Activated CD8-positive, alpha-beta T cell treated with anti-CD3 and anti-CD28 coated beads for 36 hours (primary cell): Measurements from ENCODE around the gene LYRM9. TPM values are rescaled to one million over a fixed set of nuclear protein-coding genes. Genes with fewer than 3 reads are reported as not detected.
A peak's percentile ranks its signal among the peaks of the same experiment; 100 is the strongest.
"Not testable (repeated sequence)": the region's sequence is repeated elsewhere in the genome, so short reads cannot be mapped to it uniquely, and the experiment has no call there.

Source experiments
- ATAC-seq: fragments of 200-7000 bp; cut with Tn5 transposase; one replicate; pipeline ENCODE4 v1.10.0; 2021; ENCODE audit warnings: mild to moderate bottlenecking, moderate library complexity
- CTCF ChIA-PET: fragments of 350-600 bp; sonication (Branson Sonifier 250); formaldehyde crosslinking; loops from one replicate; lab custom pipeline; 2021; ENCODE audit warnings: antibody characterized with exemption; lab: Charles Lee
- POLR2A ChIA-PET: fragments of 350-600 bp; sonication (Branson Sonifier 250); formaldehyde crosslinking; loops from one replicate; lab custom pipeline; 2021; ENCODE audit warnings: antibody characterized with exemption; lab: Charles Lee
- DNase-seq: peaks from one replicate; pipeline ENCODE4 v3.0.0-alpha.2; 2020
- H3K27ac Mint-ChIP-seq: one replicate; pipeline ENCODE4 v1.8.0; 2021; ENCODE audit warnings: mild to moderate bottlenecking, mixed read lengths
- H3K27me3 Mint-ChIP-seq: one replicate; pipeline ENCODE4 v1.8.0; 2021; ENCODE audit warnings: mixed read lengths
- H3K36me3 Mint-ChIP-seq: one replicate; pipeline ENCODE4 v1.8.0; 2021; ENCODE audit warnings: low read depth, mixed read lengths
- H3K4me1 Mint-ChIP-seq: one replicate; pipeline ENCODE4 v1.8.0; 2021; ENCODE audit warnings: low read depth, mixed read lengths
- H3K4me3 Mint-ChIP-seq: one replicate; pipeline ENCODE4 v1.8.0; 2021; ENCODE audit warnings: mild to moderate bottlenecking, moderate library complexity, mixed read lengths
- H3K9me3 Mint-ChIP-seq: one replicate; pipeline ENCODE4 v1.8.0; 2021; ENCODE audit warnings: mixed read lengths
- CTCF ChIP-seq: fragments of 200-600 bp; IDR thresholded peaks from one replicate; pipeline ENCODE4 v1.8.0; 2022; ENCODE audit warnings: antibody characterized with exemption, mild to moderate bottlenecking
- intact Hi-C: fragments of 100-400 bp; cut with micrococcal nuclease; formaldehyde crosslinking; loops from one replicate; pipeline ENCODE4 v1.10.0; 2022
- total RNA-seq, 2 experiments: library from RNA; stranded (reverse); gene quantifications; one replicate each; pipeline ENCODE4 v1.2.3, GENCODE V29; 2021

LYRM9 gene
- total RNA-seq, 2 experiments from 2014 or later = 3.1 to 3.5 TPM

- Mint-ChIP-seq H3K4me3 (no peak overlapping the region), H3K27me3 (no peaks in the 10 kb centered on the region), H3K4me1 (peaks cover 20% of the 10 kb centered on the region), H3K36me3 (no peaks in the 10 kb centered on the region), H3K27ac (no peak overlapping the region), H3K9me3 (peaks cover 3% of the 10 kb centered on the region)
- no peak for DNase-seq
- intact Hi-C loops = loop anchor here (5.0 kb wide), 1 partner anchor 47 kb away; the partner anchor contains the start of gene LYRM9
- TF ChIP-seq CTCF = no peak
- no peak for ATAC-seq
- ChIA-PET CTCF (interaction anchor here (1.0 to 3.8 kb wide), 4 partner anchors 34 to 40 kb away, joined by 3 to 12 read pairs (median 8); no protein-coding TSS in a partner anchor), POLR2A (interaction anchor here (0.6 to 1.2 kb wide), 3 partner anchors 10 to 30 kb away, joined by 3 read pairs; no protein-coding TSS in a partner anchor)
Observed at GRCh38 chr17:27845264-27846041, 47.7 kb downstream of the LYRM9 start.

DNA sequence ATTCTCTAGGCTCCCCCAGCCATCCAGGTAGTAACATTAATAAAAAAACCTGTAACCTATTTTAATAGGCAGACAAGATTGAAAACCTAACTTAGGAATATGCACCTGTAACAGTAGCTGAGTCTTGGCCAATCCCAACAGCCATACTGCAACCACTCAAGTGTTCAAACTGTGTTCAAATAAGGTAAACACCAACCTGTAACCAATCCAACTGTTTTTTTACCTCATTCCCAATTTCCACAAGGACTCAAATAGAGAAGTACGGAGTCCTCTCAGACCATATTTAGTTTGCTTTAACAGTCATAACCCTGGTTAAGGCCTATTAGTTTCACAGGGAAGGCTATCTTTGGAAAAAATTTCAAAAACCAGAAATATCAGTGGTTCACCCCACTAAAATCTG is 52.5 kb downstream of the LYRM9 start:
- intact Hi-C loops = no loop called here
- ChIA-PET POLR2A (no interaction called here), CTCF (interaction anchor here (1.3 kb wide), 1 partner anchor 8 kb away, joined by 3 read pairs; no protein-coding TSS in a partner anchor)
- H3K36me3 Mint-ChIP-seq = no peaks in the 10 kb centered on the region
- H3K9me3 Mint-ChIP-seq = no peaks in the 10 kb centered on the region
- ATAC-seq = no peak
- no peak overlapping the region for H3K27ac Mint-ChIP-seq
- peaks cover 6% of the 10 kb centered on the region for H3K4me1 Mint-ChIP-seq
- no peaks in the 10 kb centered on the region for H3K27me3 Mint-ChIP-seq
- H3K4me3 Mint-ChIP-seq = no peak overlapping the region
- no peak for DNase-seq
- no peak for TF ChIP-seq CTCF

DNA sequence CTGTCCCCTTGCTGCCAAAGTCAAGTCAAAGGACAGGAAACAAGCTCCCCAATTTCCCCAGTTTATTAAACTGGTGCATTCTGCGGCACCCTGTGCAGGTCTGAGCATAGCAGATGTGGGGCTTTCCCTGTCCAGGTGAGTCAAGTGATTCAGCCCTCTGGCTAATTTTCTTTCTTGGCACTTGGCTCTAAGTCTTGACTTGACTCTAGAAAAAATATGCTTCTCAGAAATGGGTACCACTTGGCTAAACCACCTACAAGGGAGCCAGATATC is 52.8 kb downstream of the LYRM9 start:
- CTCF ChIA-PET, POLR2A ChIA-PET, H3K9me3 Mint-ChIP-seq, DNase-seq, H3K27me3 Mint-ChIP-seq, H3K4me1 Mint-ChIP-seq, H3K27ac Mint-ChIP-seq, H3K4me3 Mint-ChIP-seq, intact Hi-C loops, H3K36me3 Mint-ChIP-seq: not testable (repeated sequence)
- ATAC-seq = peak; percentile 47

DNA sequence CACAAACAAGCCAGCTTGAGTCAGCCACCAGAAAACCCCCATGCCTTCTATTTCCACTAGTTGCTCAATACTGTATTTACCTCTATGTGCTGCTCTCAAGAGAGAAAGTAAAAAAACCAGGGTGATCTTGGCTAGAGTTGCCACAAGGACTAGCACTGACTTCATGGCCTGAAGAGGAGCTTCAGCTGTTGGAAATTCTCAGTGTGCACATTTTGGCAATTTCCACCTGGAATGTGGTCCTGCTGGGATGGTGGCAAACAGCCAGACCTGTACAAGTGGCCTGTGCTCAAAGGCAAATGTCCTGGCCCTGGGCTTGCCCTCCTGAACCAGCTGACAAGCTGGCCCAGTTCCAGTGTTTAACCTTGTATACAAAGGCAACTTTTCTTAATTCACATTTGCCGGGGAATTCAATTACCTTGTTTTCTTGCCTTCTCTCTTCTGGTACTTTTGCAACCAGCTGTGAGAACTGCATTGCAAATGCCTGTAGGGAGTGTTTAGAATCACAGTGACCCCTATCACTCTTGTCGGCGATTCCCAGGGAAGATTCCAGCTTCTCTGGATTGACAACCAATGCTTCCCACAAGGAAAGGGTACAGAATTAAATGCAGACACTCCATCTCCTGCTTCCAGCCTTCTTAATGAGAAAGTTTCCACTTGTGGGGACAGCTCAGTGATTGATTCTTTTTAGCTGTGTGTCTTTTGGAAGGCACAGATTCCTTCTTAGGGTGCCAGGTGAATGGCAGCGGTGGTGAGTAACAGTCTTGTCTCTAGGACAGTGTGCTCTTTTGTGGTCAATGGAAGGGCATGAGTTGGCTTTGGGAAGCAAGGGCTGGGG is 53.4 kb downstream of the LYRM9 start:
- ATAC-seq, H3K4me1 Mint-ChIP-seq, H3K36me3 Mint-ChIP-seq, DNase-seq, POLR2A ChIA-PET, intact Hi-C loops, H3K27ac Mint-ChIP-seq, H3K9me3 Mint-ChIP-seq, H3K27me3 Mint-ChIP-seq, H3K4me3 Mint-ChIP-seq, CTCF ChIA-PET: not testable (repeated sequence)

- H3K27me3 Mint-ChIP-seq, H3K27ac Mint-ChIP-seq, H3K4me1 Mint-ChIP-seq, ATAC-seq, H3K36me3 Mint-ChIP-seq, H3K9me3 Mint-ChIP-seq, DNase-seq, CTCF ChIA-PET, H3K4me3 Mint-ChIP-seq, intact Hi-C loops, POLR2A ChIA-PET: not testable (repeated sequence)
Observed at GRCh38 chr17:27838607-27839006, 54.6 kb downstream of the LYRM9 start.

GRCh38 chr17:27837769-27838168 is 55.4 kb downstream of the LYRM9 start:
- POLR2A ChIA-PET, H3K27me3 Mint-ChIP-seq, DNase-seq, ATAC-seq, H3K4me1 Mint-ChIP-seq, H3K4me3 Mint-ChIP-seq, H3K36me3 Mint-ChIP-seq, H3K9me3 Mint-ChIP-seq, intact Hi-C loops, H3K27ac Mint-ChIP-seq: not testable (repeated sequence)
- CTCF ChIA-PET = interaction anchor here (1.5 kb wide), 1 partner anchor 43 kb away, joined by 4 read pairs; no protein-coding TSS in a partner anchor
